Measurements from ENCODE around the gene TFDP1.

DNA sequence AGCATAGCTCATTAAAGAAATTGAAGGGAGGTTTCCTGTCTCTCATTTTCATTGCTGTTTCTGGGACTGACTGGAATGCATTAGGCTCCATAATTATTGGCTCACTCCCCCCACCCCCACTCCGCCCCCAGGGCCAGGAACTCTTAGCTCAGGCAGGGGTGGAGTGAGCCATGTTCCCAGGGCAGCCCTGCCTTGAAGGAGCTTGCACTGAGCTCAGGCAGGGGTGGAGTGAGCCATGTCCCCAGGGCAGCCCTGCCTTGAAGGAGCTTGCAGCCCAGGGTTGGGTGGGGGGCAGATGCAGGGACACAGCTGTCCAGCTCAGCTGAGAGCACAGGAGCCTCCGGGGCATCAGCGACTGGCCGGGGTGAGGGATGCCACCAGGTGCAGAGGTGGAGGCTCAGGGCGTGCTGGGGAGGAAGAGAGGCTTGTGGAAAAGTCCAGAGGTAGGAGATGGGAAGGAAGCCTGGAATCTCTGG lies 39.1 kb upstream of the TFDP1 start:
- no peak for TF ChIP-seq CTCF (IDR thresholded peaks at IDR 0.05)
- no peak for TF ChIP-seq POLR2A (IDR thresholded peaks at IDR 0.05)
